B cell (primary cell): Measurements from ENCODE around the gene S100A9.

ENCODE experiments used
- EZH2 ChIP-seq: IDR thresholded peaks from 2 replicates; pipeline ENCODE4 v1.6.1; 2012; ENCODE audit warnings: borderline replicate concordance, low read depth, mild to moderate bottlenecking, moderate library complexity, low read length; ENCODE audit not compliant: insufficient read depth, poor library complexity, severe bottlenecking
- TF ChIP-seq, protein P1 (sequence below): fragments of 200-600 bp; IDR thresholded peaks from one replicate; pipeline ENCODE4 v1.8.0; 2022; ENCODE audit warnings: antibody characterized with exemption, mild to moderate bottlenecking

DNA sequence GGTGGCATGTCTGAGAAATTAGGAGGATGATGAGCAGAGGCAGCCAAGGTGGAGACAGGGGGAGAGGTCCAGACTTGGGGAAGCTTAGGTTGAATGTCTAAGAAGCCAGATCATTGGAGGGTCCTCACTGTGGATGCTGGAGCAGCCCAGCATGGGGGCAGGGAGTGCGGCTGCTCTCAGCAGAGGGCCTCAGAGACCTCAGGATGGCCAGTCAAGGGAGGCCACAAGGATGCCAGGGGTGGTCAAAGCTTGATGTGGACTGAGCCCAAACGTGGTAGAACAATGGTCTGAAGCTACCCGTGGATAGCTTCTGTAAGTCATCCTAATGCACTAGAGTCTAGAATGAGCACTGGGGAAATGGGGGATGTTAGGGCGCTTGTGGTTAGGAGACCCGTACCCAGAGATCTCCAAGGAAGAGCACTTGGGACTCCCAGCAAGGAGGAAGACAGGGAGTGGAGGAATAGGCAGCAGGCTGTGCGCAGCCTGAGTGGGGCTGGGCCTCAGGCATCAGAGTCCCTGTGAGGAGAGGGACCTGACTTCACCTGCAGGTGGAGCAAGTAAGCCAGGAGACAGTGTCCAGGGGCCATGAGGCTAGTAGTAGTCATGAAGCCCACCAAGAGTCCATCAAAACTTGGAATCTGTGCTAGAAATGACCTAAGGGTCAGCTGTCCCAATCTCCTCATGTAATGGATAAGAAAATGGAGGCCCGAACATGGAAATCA lies 4.3 kb upstream of the S100A9 start:
- TF ChIP-seq, protein P1, sequence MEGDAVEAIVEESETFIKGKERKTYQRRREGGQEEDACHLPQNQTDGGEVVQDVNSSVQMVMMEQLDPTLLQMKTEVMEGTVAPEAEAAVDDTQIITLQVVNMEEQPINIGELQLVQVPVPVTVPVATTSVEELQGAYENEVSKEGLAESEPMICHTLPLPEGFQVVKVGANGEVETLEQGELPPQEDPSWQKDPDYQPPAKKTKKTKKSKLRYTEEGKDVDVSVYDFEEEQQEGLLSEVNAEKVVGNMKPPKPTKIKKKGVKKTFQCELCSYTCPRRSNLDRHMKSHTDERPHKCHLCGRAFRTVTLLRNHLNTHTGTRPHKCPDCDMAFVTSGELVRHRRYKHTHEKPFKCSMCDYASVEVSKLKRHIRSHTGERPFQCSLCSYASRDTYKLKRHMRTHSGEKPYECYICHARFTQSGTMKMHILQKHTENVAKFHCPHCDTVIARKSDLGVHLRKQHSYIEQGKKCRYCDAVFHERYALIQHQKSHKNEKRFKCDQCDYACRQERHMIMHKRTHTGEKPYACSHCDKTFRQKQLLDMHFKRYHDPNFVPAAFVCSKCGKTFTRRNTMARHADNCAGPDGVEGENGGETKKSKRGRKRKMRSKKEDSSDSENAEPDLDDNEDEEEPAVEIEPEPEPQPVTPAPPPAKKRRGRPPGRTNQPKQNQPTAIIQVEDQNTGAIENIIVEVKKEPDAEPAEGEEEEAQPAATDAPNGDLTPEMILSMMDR = no peak
- TF ChIP-seq EZH2 = no peak
